Cardiac muscle cell (in vitro differentiated cells and primary cell): ENCODE results near the gene UBE2N. TPM values are rescaled to one million over a fixed set of nuclear protein-coding genes. Genes with fewer than 3 reads are reported as not detected.

ENCODE experiments used
- DNase-seq, 2 donors: peaks; one replicate each; pipeline versions ENCODE4 v3.0.0 to v3.0.0-alpha.2; 2010 to 2017; ENCODE audit warnings: low read depth in 1 of 2, low spot score in 1 of 2
- H3K27ac ChIP-seq: fragments of 200-600 bp; sonication (generic); 2 replicates; pipeline ENCODE4 v1.5.1; 2016
- H3K27me3 ChIP-seq: fragments of 200-600 bp; sonication (generic); 2 replicates; pipeline ENCODE4 v1.6.0; 2016; ENCODE audit warnings: control low read depth
- H3K36me3 ChIP-seq: fragments of 200-600 bp; sonication (generic); 2 replicates; pipeline ENCODE4 v1.5.1; 2016; ENCODE audit warnings: control low read depth
- H3K4me1 ChIP-seq: fragments of 200-600 bp; sonication (generic); 2 replicates; pipeline ENCODE4 v1.8.1; 2017; ENCODE audit warnings: low read depth, mild to moderate bottlenecking, mixed run types
- H3K4me3 ChIP-seq: fragments of 200-600 bp; sonication (generic); 2 replicates; pipeline ENCODE4 v1.5.1; 2016; ENCODE audit warnings: mild to moderate bottlenecking
- H3K9me3 ChIP-seq: fragments of 200-600 bp; sonication (generic); 2 replicates; pipeline ENCODE4 v1.5.1; 2017; ENCODE audit warnings: low read depth, mild to moderate bottlenecking, control low read depth
- polyA plus RNA-seq: library from polyadenylated mRNA; unstranded; fragments of >200 nt; fragmentation: Nextera tagmentation; extraction: Ambion mirVana; gene quantifications from 2 replicates; pipeline ENCODE4 v1.2.1, GENCODE V29; 2016
- total RNA-seq: library from RNA; depleted of rRNA; stranded (reverse); fragments of >200 nt; gene quantifications from 2 replicates; pipeline ENCODE4 v1.2.3, GENCODE V29; 2016
- TF ChIP-seq, protein P1 (sequence below): IDR thresholded peaks from 2 replicates; pipeline ENCODE4 v1.5.1; 2012; ENCODE audit warnings: low read depth, mild to moderate bottlenecking, low read length

Gene UBE2N
- total and polyA plus RNA-seq, 2 experiments from 2014 or later: 17.2 to 168 TPM

DNA sequence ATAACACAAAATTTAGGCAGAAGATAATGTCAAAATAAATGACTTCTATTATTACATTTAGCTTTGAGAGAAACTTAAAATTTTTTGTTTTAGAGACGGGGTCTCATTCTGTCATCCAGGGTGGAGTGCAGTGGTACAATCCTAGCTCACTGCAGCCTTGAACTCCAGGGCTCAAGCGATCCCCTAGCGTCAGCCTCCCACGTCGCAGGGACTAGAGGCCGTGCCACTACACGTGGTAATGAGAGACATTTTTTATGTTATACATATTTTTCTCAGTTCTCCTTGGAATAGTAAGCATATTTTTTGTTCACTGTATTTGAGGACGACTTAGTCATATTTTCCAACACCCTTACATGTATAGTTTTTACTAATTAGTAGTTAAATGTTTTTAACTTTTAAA is 85.5 kb downstream of the UBE2N start:
- H3K4me1 ChIP-seq: no peaks in the 10 kb centered on the region

More for the DNA sequence above, 85.5 kb downstream of the UBE2N start:
- Histone ChIP-seq H3K36me3 (no peaks in the 10 kb centered on the region), H3K27me3 (no peaks in the 10 kb centered on the region), H3K27ac (no peak overlapping the region), H3K9me3 (no peaks in the 10 kb centered on the region), H3K4me3 (no peak overlapping the region)
- TF ChIP-seq, protein P1, sequence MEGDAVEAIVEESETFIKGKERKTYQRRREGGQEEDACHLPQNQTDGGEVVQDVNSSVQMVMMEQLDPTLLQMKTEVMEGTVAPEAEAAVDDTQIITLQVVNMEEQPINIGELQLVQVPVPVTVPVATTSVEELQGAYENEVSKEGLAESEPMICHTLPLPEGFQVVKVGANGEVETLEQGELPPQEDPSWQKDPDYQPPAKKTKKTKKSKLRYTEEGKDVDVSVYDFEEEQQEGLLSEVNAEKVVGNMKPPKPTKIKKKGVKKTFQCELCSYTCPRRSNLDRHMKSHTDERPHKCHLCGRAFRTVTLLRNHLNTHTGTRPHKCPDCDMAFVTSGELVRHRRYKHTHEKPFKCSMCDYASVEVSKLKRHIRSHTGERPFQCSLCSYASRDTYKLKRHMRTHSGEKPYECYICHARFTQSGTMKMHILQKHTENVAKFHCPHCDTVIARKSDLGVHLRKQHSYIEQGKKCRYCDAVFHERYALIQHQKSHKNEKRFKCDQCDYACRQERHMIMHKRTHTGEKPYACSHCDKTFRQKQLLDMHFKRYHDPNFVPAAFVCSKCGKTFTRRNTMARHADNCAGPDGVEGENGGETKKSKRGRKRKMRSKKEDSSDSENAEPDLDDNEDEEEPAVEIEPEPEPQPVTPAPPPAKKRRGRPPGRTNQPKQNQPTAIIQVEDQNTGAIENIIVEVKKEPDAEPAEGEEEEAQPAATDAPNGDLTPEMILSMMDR: no peak
- no peak for DNase-seq

Other genes starting within 250 kb of the UBE2N start
- 338 and 386 TPM in 2 replicates for gene NUDT4, start 64.0 kb downstream of the UBE2N start, total RNA-seq
- 330 and 484 TPM in 2 replicates for gene NUDT4, start 64.0 kb downstream of the UBE2N start, polyA plus RNA-seq
- gene MRPL42, start 25.6 kb upstream of the UBE2N start, total RNA-seq: 24.0 and 41.5 TPM in 2 replicates
- 92.5 and 128 TPM in 2 replicates for gene MRPL42, start 25.6 kb upstream of the UBE2N start, polyA plus RNA-seq
- 40.7 and 46.1 TPM in 2 replicates for gene SOCS2, start 130.7 kb upstream of the UBE2N start, total RNA-seq
- gene SOCS2, start 130.7 kb upstream of the UBE2N start, polyA plus RNA-seq: 19.7 and 20.4 TPM in 2 replicates
- 32.5 and 37.9 TPM in 2 replicates for gene CRADD, start 235.4 kb upstream of the UBE2N start, total RNA-seq
- 13.8 and 15.6 TPM in 2 replicates for gene CRADD, start 235.4 kb upstream of the UBE2N start, polyA plus RNA-seq